BJ (cell line): ENCODE measurements around the gene CSF2. TPM values are rescaled to one million over a fixed set of nuclear protein-coding genes. Genes with fewer than 3 reads are reported as not detected.
A peak's percentile ranks its signal among the peaks of the same experiment; 100 is the strongest.

Experiments
- CTCF ChIA-PET: fragments of 350-600 bp; formaldehyde crosslinking; extraction: SDS; loops from one replicate; lab custom pipeline; 2021; ENCODE audit warnings: antibody characterized with exemption, inconsistent platforms; lab: Yijun Ruan, JAX
- POLR2A ChIA-PET: fragments of 300-600 bp; sonication (Branson Sonifier 250); formaldehyde crosslinking; extraction: SDS; loops from one replicate; lab custom pipeline; 2021; ENCODE audit warnings: antibody characterized with exemption; lab: Charles Lee
- DNase-seq: peaks from one replicate; pipeline ENCODE4 v3.0.0-alpha.2; 2011; ENCODE audit warnings: low read depth
- H3K27me3 ChIP-seq: 2 replicates; pipeline ENCODE4 v1.6.0; 2011; ENCODE audit warnings: low read length; ENCODE audit not compliant: control insufficient read depth, insufficient read depth
- H3K36me3 ChIP-seq: 2 replicates; pipeline ENCODE4 v1.5.1; 2011; ENCODE audit warnings: low read length; ENCODE audit not compliant: control insufficient read depth, insufficient read depth
- H3K4me3 ChIP-seq: 2 replicates; pipeline ENCODE4 v1.5.1; 2011; ENCODE audit warnings: low read depth, mild to moderate bottlenecking, control low read depth, low read length
- polyA plus RNA-seq: library from polyadenylated mRNA; depleted of rRNA; stranded (reverse); fragments of >200 nt; gene quantifications from 2 replicates; pipeline ENCODE4 v1.2.3, GENCODE V29; 2011
- TF ChIP-seq, protein P1 (sequence below): IDR thresholded peaks from 2 replicates; pipeline ENCODE4 v1.5.1; 2011; ENCODE audit warnings: low read depth, mild to moderate bottlenecking, control low read depth, inconsistent platforms, low read length, moderate library complexity; ENCODE audit not compliant: insufficient read depth

Gene CSF2
- polyA plus RNA-seq, 1 experiment: not detected

DNA sequence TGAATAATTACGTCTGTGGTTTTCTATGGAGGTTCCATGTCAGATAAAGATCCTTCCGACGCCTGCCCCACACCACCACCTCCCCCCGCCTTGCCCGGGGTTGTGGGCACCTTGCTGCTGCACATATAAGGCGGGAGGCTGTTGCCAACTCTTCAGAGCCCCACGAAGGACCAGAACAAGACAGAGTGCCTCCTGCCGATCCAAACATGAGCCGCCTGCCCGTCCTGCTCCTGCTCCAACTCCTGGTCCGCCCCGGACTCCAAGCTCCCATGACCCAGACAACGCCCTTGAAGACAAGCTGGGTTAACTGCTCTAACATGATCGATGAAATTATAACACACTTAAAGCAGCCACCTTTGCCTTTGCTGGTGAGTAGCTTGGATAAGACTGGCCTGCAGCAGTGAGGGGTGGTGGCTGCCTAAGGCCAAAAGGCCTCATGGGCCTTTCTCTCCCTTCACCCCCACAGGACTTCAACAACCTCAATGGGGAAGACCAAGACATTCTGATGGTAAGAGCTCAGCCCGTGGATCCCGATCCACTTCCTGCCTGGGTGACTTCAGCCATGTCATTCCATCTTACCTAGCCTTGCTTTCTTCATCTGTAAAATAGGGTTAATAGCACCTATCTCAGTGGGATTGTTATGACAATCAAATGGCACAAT is 13.0 kb upstream of the CSF2 start, which contains the start of gene IL3:
IL3 (plus strand) TSS at position 155 of the 661 bp plus-strand sequence; CDS start at position 207, 52 bp downstream.
- H3K27me3 ChIP-seq: no peaks in the 10 kb centered on the region
- TF ChIP-seq, protein P1, sequence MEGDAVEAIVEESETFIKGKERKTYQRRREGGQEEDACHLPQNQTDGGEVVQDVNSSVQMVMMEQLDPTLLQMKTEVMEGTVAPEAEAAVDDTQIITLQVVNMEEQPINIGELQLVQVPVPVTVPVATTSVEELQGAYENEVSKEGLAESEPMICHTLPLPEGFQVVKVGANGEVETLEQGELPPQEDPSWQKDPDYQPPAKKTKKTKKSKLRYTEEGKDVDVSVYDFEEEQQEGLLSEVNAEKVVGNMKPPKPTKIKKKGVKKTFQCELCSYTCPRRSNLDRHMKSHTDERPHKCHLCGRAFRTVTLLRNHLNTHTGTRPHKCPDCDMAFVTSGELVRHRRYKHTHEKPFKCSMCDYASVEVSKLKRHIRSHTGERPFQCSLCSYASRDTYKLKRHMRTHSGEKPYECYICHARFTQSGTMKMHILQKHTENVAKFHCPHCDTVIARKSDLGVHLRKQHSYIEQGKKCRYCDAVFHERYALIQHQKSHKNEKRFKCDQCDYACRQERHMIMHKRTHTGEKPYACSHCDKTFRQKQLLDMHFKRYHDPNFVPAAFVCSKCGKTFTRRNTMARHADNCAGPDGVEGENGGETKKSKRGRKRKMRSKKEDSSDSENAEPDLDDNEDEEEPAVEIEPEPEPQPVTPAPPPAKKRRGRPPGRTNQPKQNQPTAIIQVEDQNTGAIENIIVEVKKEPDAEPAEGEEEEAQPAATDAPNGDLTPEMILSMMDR: no peak
- H3K36me3 ChIP-seq: no peaks in the 10 kb centered on the region
- ChIA-PET POLR2A (no interaction called here), CTCF (interaction anchor here (0.5 to 4.8 kb wide), 3 partner anchors 15 to 471 kb away, joined by 3 to 30 read pairs (median 3); no protein-coding TSS in a partner anchor)
- H3K4me3 ChIP-seq: no peak within 1 kb of the TSS
- DNase-seq: no peak

DNA sequence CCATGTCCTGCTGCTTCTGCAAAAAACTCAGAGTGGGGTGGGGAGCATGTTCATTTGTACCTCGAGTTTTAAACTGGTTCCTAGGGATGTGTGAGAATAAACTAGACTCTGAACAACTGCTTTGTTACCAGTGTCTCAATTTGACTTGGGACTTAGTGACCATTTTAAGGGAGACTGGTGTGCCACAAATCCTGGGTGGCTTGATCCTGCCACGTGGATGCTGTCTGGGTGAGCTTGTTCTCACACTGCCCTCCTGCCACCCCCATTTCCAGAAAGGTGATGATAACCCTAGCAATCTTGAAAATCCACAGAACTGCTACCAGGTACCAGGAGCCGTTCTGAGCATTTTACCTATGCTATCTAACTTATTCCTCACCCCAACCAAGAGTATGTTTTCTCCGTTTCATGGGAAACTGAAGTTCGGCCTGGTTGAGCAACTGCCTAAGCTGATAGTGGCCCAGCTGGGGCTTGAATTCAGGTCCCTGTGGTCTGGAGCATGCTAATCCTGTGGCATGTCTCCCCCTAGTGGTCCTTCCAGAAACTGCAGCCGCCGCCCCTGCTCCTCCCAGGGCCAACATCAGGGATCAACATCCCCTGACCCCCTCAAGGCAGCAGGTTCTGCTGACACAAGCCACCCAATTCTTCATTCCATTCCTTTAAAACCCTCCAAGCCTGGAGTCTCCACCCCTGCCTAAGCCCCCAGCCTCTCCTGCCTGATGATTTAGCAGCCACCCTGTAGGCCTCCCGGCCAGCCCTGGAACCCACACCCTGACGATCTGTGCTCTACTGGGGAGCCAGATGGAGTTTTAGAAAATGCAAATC is 10.3 kb upstream of the CSF2 start:
- DNase-seq: no peak
- TF ChIP-seq, protein P1: peak; percentile 99
- Histone ChIP-seq H3K4me3 (no peak overlapping the region), H3K36me3 (no peaks in the 10 kb centered on the region), H3K27me3 (no peaks in the 10 kb centered on the region)
- ChIA-PET CTCF (interaction anchor here (0.5 to 4.8 kb wide), 37 partner anchors 8 to 640 kb away, joined by 3 to 33 read pairs (median 4); partner anchors contain the start of gene CSF2), POLR2A (interaction anchor here (0.8 kb wide), 1 partner anchor 21 kb away, joined by 3 read pairs; no protein-coding TSS in a partner anchor)

DNA sequence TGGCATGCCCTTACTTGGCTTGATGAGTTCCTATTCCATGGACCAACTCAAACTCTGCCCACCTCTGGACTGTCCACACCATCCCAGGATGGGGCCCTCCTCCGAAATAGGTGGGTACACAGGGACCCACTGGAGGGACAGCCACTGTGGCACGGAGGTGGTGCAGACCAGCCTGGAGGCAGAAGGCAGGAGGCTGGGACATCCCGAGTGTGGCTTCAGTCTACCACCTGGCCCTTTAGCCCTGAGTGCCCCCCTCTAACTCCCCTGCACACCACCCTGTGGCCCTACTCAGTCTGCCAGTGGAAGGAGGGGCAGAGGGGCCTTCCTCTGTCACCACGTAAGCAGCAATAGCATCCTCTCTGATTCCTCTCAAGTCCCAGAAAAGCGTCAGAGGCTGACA is 9.4 kb upstream of the CSF2 start:
- ChIA-PET CTCF (interaction anchor here (0.6 to 4.8 kb wide), 30 partner anchors 10 to 477 kb away, joined by 3 to 33 read pairs (median 6); partner anchors contain the start of gene CSF2), POLR2A (no interaction called here)
- H3K4me3 ChIP-seq: no peak overlapping the region
- DNase-seq: no peak
- TF ChIP-seq, protein P1: no peak
- no peaks in the 10 kb centered on the region for H3K36me3 ChIP-seq
- no peaks in the 10 kb centered on the region for H3K27me3 ChIP-seq

DNA sequence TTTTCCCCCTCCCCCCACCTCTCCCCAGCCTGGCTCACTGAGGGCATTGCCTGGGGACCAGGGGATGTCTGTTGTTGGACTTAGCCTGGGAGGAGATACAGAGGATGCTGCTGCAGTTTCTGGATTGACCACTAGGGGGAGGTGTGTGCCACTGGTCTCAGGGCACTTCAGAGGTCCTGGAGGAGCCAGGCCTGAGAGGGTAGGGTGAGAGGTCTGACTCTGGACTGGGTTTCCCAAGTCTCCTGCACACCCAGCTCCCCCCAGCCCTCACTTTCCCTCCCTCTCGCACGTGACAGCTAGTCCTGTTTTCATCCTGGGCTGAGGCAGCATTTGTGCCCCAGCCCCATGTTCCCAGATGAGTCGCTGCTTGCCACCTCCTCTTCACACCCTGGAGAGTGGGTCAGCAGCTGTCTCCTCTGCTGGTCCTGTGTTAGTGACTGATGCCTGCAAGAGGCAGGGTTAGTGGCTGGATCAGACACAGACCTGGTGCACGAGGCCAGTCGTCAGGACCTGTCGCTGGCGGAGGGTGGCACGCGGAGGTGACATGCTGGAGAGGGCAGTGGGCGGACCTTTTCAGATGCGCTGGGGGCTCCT is 8.8 kb upstream of the CSF2 start:
- no peaks in the 10 kb centered on the region for H3K27me3 ChIP-seq
- TF ChIP-seq, protein P1: peak; percentile 98
- POLR2A ChIA-PET: interaction anchor here (0.6 to 0.7 kb wide), 2 partner anchors 24 to 1940 kb away, joined by 3 to 10 read pairs; no protein-coding TSS in a partner anchor
- H3K36me3 ChIP-seq: no peaks in the 10 kb centered on the region
- CTCF ChIA-PET: interaction anchor here (0.6 to 4.6 kb wide), 35 partner anchors 9 to 478 kb away, joined by 3 to 33 read pairs (median 6); partner anchors contain the start of genes ACSL6 and CSF2
- no peak overlapping the region for H3K4me3 ChIP-seq
- DNase-seq: no peak
